ENCODE results near the gene USP13.
"Not testable (repeated sequence)": the region's sequence is repeated elsewhere in the genome, so short reads cannot be mapped to it uniquely, and the experiment has no call there.

USP13 gene

GRCh38 chr3:179739816-179740594 is 87.2 kb downstream of the USP13 start:
- FAIRE-seq, result no peak

- FAIRE-seq, result no peak
Measured at GRCh38 chr3:179743913-179744312, 91.1 kb downstream of the USP13 start.

GRCh38 chr3:179744667-179745066 is 91.8 kb downstream of the USP13 start:
- no peak for FAIRE-seq

GRCh38 chr3:179745079-179745478 is 92.2 kb downstream of the USP13 start:
- no peak for FAIRE-seq

- no peak for FAIRE-seq
Measured at GRCh38 chr3:179745716-179746115, 92.9 kb downstream of the USP13 start.

GRCh38 chr3:179750720-179751328 is 98.0 kb downstream of the USP13 start:
- FAIRE-seq, result peak; percentile 47

GRCh38 chr3:179760944-179761343 is 108.1 kb downstream of the USP13 start:
- no peak for FAIRE-seq

GRCh38 chr3:179765396-179765795 is 112.6 kb downstream of the USP13 start:
- no peak for FAIRE-seq

GRCh38 chr3:179766416-179767133 is 113.7 kb downstream of the USP13 start:
- no peak for FAIRE-seq

GRCh38 chr3:179768080-179768479 is 115.2 kb downstream of the USP13 start:
- FAIRE-seq, result no peak

GRCh38 chr3:179769411-179770247 is 116.8 kb downstream of the USP13 start:
- no peak for FAIRE-seq

GRCh38 chr3:179771797-179772196 is 119.0 kb downstream of the USP13 start:
- FAIRE-seq, result no peak

GRCh38 chr3:179772297-179772696 is 119.5 kb downstream of the USP13 start:
- FAIRE-seq, result no peak

GRCh38 chr3:179775416-179776122 is 122.7 kb downstream of the USP13 start:
- FAIRE-seq, result no peak

GRCh38 chr3:179782841-179783240 is 130.0 kb downstream of the USP13 start:
- not testable (repeated sequence) for FAIRE-seq

GRCh38 chr3:179788996-179789395 is 136.2 kb downstream of the USP13 start:
- no peak for FAIRE-seq

GRCh38 chr3:179791793-179792192 is 139.0 kb downstream of the USP13 start:
- no peak for FAIRE-seq

- FAIRE-seq, result no peak
Measured at GRCh38 chr3:179794355-179794754, 141.5 kb downstream of the USP13 start.

- FAIRE-seq, result no peak
Measured at GRCh38 chr3:179796421-179796820, 143.6 kb downstream of the USP13 start.

- no peak for FAIRE-seq
Measured at GRCh38 chr3:179797192-179797591, 144.4 kb downstream of the USP13 start.

GRCh38 chr3:179801263-179801662 is 148.4 kb downstream of the USP13 start:
- FAIRE-seq, result no peak

- no peak for FAIRE-seq
Measured at GRCh38 chr3:179801856-179802255, 149.0 kb downstream of the USP13 start.
